ENCODE results near the gene SNED1. TPM values are rescaled to one million over a fixed set of nuclear protein-coding genes. Genes with fewer than 3 reads are reported as not detected.

The SNED1 gene
- polyA plus RNA-seq, 2 of the 4 experiments (the other 2 are of a cell fraction), result 0.15 to 0.21 TPM

DNA sequence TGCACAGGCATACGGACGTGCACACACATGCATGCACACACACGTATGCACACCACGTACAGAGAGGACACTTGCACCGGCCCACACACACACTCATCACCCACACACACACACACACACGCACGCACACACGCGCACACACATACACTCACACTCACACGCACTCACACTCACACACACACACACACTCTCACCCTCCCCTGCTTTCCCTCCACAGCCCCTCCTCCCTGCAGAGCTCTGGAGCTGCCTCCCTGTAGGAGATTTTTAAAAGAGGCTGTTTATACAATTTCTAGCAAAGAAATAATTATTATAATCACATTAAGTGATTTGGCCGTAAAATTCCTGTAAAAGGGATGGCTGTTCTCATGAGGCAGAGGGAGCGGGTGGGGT is 36.5 kb upstream of the SNED1 start:
- WGBS (ENCODE audit: missing lambda C conversion rate), result 76% methylated on average over 12 of the region's 12 CpGs
- no peak for TF ChIP-seq PHF8 (IDR thresholded peaks at IDR 0.05; ENCODE audit: borderline replicate concordance, low read depth)
- TF ChIP-seq KDM1A (IDR thresholded peaks at IDR 0.05; ENCODE audit: low read depth), result no peak
- no peak for TF ChIP-seq EHF (CRISPR knock-in tag; IDR thresholded peaks at IDR 0.05)
- TF ChIP-seq GATA3 (IDR thresholded peaks at IDR 0.05; ENCODE audit: borderline replicate concordance), result no peak
- no peak for TF ChIP-seq MYC (IDR thresholded peaks at IDR 0.05; ENCODE audit: borderline replicate concordance, low read length)
- TF ChIP-seq EP300 (IDR thresholded peaks at IDR 0.05), result no peak
- TF ChIP-seq NPAS2 (CRISPR knock-in tag; IDR thresholded peaks at IDR 0.05; ENCODE audit: borderline replicate concordance), result no peak
- no peak for TF ChIP-seq HOXB13 (CRISPR knock-in tag; IDR thresholded peaks at IDR 0.05; ENCODE audit: low read depth)
- TF ChIP-seq, protein P1, sequence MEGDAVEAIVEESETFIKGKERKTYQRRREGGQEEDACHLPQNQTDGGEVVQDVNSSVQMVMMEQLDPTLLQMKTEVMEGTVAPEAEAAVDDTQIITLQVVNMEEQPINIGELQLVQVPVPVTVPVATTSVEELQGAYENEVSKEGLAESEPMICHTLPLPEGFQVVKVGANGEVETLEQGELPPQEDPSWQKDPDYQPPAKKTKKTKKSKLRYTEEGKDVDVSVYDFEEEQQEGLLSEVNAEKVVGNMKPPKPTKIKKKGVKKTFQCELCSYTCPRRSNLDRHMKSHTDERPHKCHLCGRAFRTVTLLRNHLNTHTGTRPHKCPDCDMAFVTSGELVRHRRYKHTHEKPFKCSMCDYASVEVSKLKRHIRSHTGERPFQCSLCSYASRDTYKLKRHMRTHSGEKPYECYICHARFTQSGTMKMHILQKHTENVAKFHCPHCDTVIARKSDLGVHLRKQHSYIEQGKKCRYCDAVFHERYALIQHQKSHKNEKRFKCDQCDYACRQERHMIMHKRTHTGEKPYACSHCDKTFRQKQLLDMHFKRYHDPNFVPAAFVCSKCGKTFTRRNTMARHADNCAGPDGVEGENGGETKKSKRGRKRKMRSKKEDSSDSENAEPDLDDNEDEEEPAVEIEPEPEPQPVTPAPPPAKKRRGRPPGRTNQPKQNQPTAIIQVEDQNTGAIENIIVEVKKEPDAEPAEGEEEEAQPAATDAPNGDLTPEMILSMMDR (IDR thresholded peaks at IDR 0.05), result no peak
- TF ChIP-seq, protein P2, sequence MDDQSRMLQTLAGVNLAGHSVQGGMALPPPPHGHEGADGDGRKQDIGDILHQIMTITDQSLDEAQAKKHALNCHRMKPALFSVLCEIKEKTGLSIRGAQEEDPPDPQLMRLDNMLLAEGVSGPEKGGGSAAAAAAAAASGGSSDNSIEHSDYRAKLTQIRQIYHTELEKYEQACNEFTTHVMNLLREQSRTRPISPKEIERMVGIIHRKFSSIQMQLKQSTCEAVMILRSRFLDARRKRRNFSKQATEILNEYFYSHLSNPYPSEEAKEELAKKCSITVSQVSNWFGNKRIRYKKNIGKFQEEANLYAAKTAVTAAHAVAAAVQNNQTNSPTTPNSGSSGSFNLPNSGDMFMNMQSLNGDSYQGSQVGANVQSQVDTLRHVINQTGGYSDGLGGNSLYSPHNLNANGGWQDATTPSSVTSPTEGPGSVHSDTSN (IDR thresholded peaks at IDR 0.05), result no peak
- no peak for TF ChIP-seq RAD21 (conservative IDR thresholded peaks at IDR 0.05 in 1 of 2, IDR thresholded peaks at IDR 0.05 in 1 of 2)
- no peak for TF ChIP-seq FOSL2 (IDR thresholded peaks at IDR 0.05)
- TF ChIP-seq FOSL2 (CRISPR knock-in tag; IDR thresholded peaks at IDR 0.05), result no peak
- Histone ChIP-seq H3K4me1 (0 out of 3 replicates have a peak, but pooled peaks cover 4% of the 10 kb centered on the region), H3K9me3 (no peaks in the 10 kb centered on the region), H3K4me3 (no peak overlapping the region), H3K27ac (no peak overlapping the region), H3K4me2 (no peak overlapping the region)
- ChIA-PET POLR2A (no interaction called here), CTCF (interaction anchor here (1.3 kb wide), 1 partner anchor 48 kb away, joined by 3 read pairs; no protein-coding TSS in a partner anchor)
- FAIRE-seq, result no peak
- ATAC-seq, result no peak
- DNase-seq (ENCODE audit: low read depth in 1 of 2, low spot score in 1 of 2), result no peak

DNA sequence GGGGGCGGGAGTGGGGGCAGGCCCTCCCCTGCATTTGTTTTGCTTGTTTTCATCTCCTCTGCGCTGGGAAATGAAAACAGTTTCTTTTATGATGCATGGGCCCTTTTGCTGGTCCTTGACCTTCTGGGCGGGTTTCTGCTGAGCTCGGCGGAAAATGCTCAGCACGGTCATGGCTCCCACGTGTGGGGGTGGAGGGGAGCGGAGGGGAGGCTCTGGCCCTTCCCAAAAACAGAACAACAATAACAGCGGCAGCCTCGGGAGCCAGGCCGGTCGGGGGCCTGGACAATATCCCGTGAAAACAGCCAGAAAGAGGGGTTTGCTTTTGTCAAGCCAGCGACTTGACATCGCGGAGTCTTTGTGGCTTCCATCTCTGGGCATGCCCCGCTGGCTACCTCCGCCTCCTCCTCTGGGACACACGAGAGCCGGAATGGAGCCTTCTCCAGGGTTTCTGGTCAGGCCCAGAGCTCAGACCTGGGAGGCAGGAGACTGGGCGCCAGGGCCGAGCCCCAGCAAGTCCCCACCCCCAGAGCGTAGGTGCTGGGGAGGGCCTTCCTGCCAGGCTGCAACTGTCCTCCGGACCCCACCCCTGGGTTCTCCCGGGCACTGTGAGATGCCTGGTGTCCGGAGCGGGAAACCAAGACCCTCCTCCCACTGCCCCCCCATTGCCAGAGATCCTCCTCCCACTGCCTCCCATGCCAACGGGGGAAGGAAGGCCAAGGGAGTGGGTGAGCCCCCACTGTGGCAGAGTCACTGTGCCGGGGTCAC is 35.9 kb upstream of the SNED1 start:
- ChIA-PET CTCF (interaction anchor here (1.3 kb wide), 1 partner anchor 48 kb away, joined by 3 read pairs; no protein-coding TSS in a partner anchor), POLR2A (no interaction called here)
- Histone ChIP-seq H3K27ac (no peak overlapping the region), H3K4me2 (no peak overlapping the region), H3K4me3 (no peak overlapping the region), H3K4me1 (0 out of 3 replicates have a peak, but pooled peaks cover 4% of the 10 kb centered on the region), H3K9me3 (no peaks in the 10 kb centered on the region)
- 67% methylated on average over 28 of the region's 29 CpGs for WGBS (ENCODE audit: missing lambda C conversion rate)
- TF ChIP-seq, protein P1 (IDR thresholded peaks at IDR 0.05), result no peak
- TF ChIP-seq MAFK (IDR thresholded peaks at IDR 0.05; ENCODE audit: partially characterized antibody) (peak; percentile 93), ESRRA (IDR thresholded peaks at IDR 0.05; ENCODE audit: borderline replicate concordance, low read length) (no peak), TP53 (CRISPR knock-in tag; IDR thresholded peaks at IDR 0.05) (no peak)
- DNase-seq (ENCODE audit: low read depth in 1 of 2, low spot score in 1 of 2) (no peak), FAIRE-seq (no peak), ATAC-seq (no peak)
